GM12878 (cell line): ENCODE measurements around the gene ARL4D. TPM values are rescaled to one million over a fixed set of nuclear protein-coding genes. Genes with fewer than 3 reads are reported as not detected.

Experiments
- ATAC-seq: fragments of 200-7000 bp; cut with Tn5 transposase; 3 replicates; pipeline ENCODE4 v1.9.1; 2020; ENCODE audit warnings: mild to moderate bottlenecking, moderate library complexity
- BruUV-seq: library from RNA; stranded (reverse); fragments of 400-500 nt; replicated peaks from 2 replicates; lab custom pipeline; 2021; lab: Mats Ljungman, UMichigan
- CTCF ChIA-PET: fragments of 300-600 bp; sonication (Branson Sonifier 250); formaldehyde crosslinking; extraction: SDS; loops from one replicate; lab custom pipeline; 2021; ENCODE audit warnings: inconsistent platforms; lab: Yijun Ruan, JAX
- POLR2A ChIA-PET: fragments of 350-600 bp; formaldehyde crosslinking; extraction: SDS; loops from one replicate; lab custom pipeline; 2021; ENCODE audit warnings: inconsistent platforms; lab: Charles Lee
- RAD21 ChIA-PET: fragments of 300-600 bp; sonication (Branson Sonifier 250); formaldehyde crosslinking; loops from one replicate; lab custom pipeline; 2023; ENCODE audit warnings: antibody characterized with exemption; ENCODE audit not compliant: unreplicated experiment; lab: Charles Lee
- SMC1A ChIA-PET: fragments of 300-600 bp; sonication (Branson Sonifier 250); formaldehyde crosslinking; loops from one replicate; lab custom pipeline; 2023; ENCODE audit not compliant: unreplicated experiment, uncharacterized antibody; lab: Charles Lee
- DNase-seq: peaks from one replicate; pipeline ENCODE4 v3.0.0-alpha.2; 2011; ENCODE audit warnings: low read depth, low spot score
- FAIRE-seq: peaks from 3 replicates; lab custom pipeline; 2011; peaks lifted over from hg19 to GRCh38; lab: Jason Lieb, UNC
- H2AFZ ChIP-seq: 2 replicates; pipeline ENCODE4 v1.6.0; 2011; ENCODE audit warnings: low read depth, low read length, control low read depth; ENCODE audit not compliant: control insufficient read depth
- H3K27ac ChIP-seq: 2 replicates; pipeline ENCODE4 v1.5.1; 2011; ENCODE audit warnings: control low read depth; ENCODE audit not compliant: control insufficient read depth, insufficient read depth
- H3K27me3 ChIP-seq, 2 experiments: replicated peaks in 1 of 2; 2 replicates each; pipeline versions ENCODE4 v1.6.0 to v1.6.1; 2011; ENCODE audit warnings: low read length in 1 of 2; ENCODE audit not compliant: control insufficient read depth in 2 of 2, insufficient read depth in 2 of 2
- H3K36me3 ChIP-seq, 2 experiments: 2 replicates each; pipeline ENCODE4 v1.5.1; 2011; ENCODE audit warnings: low read length in 1 of 2; ENCODE audit not compliant: control insufficient read depth in 2 of 2, insufficient read depth in 2 of 2
- H3K4me1 ChIP-seq: 2 replicates; pipeline ENCODE4 v1.6.1; 2011; ENCODE audit warnings: mild to moderate bottlenecking, low read length, moderate library complexity, mixed read lengths; ENCODE audit not compliant: control insufficient read depth, insufficient read depth
- H3K4me2 ChIP-seq: 2 replicates; pipeline ENCODE4 v1.6.0; 2011; ENCODE audit warnings: control low read depth; ENCODE audit not compliant: control insufficient read depth, insufficient read depth
- H3K4me3 ChIP-seq: fragments of 200-600 bp; sonication (generic); 2 replicates; pipeline ENCODE4 v1.5.1; 2016
- H3K79me2 ChIP-seq: 2 replicates; pipeline ENCODE4 v1.6.0; 2011; ENCODE audit warnings: low read length; ENCODE audit not compliant: control insufficient read depth, insufficient read depth
- H3K9ac ChIP-seq: 2 replicates; pipeline ENCODE4 v1.8.0; 2011; ENCODE audit warnings: low read length, control low read depth, mixed read lengths; ENCODE audit not compliant: control insufficient read depth, insufficient read depth
- H3K9me3 ChIP-seq: replicated peaks from 3 replicates; pipeline ENCODE4 v1.5.1; 2011; ENCODE audit warnings: mild to moderate bottlenecking, low read length; ENCODE audit not compliant: control insufficient read depth, insufficient read depth
- H4K20me1 ChIP-seq: 2 replicates; pipeline ENCODE4 v1.6.0; 2011; ENCODE audit not compliant: control insufficient read depth, insufficient read depth
- BHLHE40 ChIP-seq, 2 experiments: fragments of 450-650 bp in 1 of 2; IDR thresholded peaks; 2 replicates each; pipeline ENCODE4 v1.6.1; 2011 to 2017; ENCODE audit warnings: low read depth in 2 of 2, borderline replicate concordance in 1 of 2, improper control_type of control experiment in 1 of 2, low read length in 1 of 2, mild to moderate bottlenecking in 1 of 2
- CHD2 ChIP-seq: IDR thresholded peaks from 2 replicates; pipeline ENCODE4 v1.6.1; 2011; ENCODE audit warnings: low read depth, low read length, improper control_type of control experiment, borderline replicate concordance
- CHD4 ChIP-seq: fragments of 200-600 bp; sonication (generic); IDR thresholded peaks from 2 replicates; pipeline ENCODE4 v1.6.1; 2016; ENCODE audit warnings: mild to moderate bottlenecking
- FOXM1 ChIP-seq: IDR thresholded peaks from 2 replicates; pipeline ENCODE4 v1.6.1; 2012; ENCODE audit warnings: low read depth, mild to moderate bottlenecking, inconsistent platforms, low read length, moderate library complexity
- GATAD2B ChIP-seq: fragments of 450-650 bp; conservative IDR thresholded peaks from 2 replicates; pipeline ENCODE4 v1.6.1; 2017; ENCODE audit warnings: low read depth, mild to moderate bottlenecking, moderate library complexity
- KAT2A ChIP-seq: conservative IDR thresholded peaks from 2 replicates; pipeline ENCODE4 v1.6.1; 2011; ENCODE audit warnings: low read depth, low read length; ENCODE audit not compliant: control insufficient read depth
- NR2C2 ChIP-seq: IDR thresholded peaks from 2 replicates; pipeline ENCODE4 v1.6.1; 2011; ENCODE audit warnings: borderline replicate concordance, low read depth; ENCODE audit not compliant: control insufficient read depth, insufficient read length
- NR2F1 ChIP-seq: fragments of 450-650 bp; conservative IDR thresholded peaks from 2 replicates; pipeline ENCODE4 v1.6.1; 2017; ENCODE audit warnings: mild to moderate bottlenecking
- PML ChIP-seq: IDR thresholded peaks from 2 replicates; pipeline ENCODE4 v1.6.1; 2012; ENCODE audit warnings: low read length, inconsistent platforms
- POU2F2 ChIP-seq: IDR thresholded peaks from 3 replicates; pipeline ENCODE4 v1.6.1; 2011; ENCODE audit warnings: low read depth, mild to moderate bottlenecking, low read length, borderline replicate concordance
- RELB ChIP-seq: fragments of 450-650 bp; IDR thresholded peaks from 2 replicates; pipeline ENCODE4 v1.6.1; 2017; ENCODE audit warnings: low read depth, mild to moderate bottlenecking, moderate library complexity
- SMAD5 ChIP-seq: IDR thresholded peaks from 2 replicates; pipeline ENCODE4 v1.6.1; 2016; ENCODE audit warnings: antibody characterized with exemption, low read depth
- SP1 ChIP-seq: IDR thresholded peaks from one replicate; pipeline ENCODE4 v1.6.1; 2011; ENCODE audit warnings: low read depth, low read length
- TCF3 ChIP-seq: IDR thresholded peaks from 2 replicates; pipeline ENCODE4 v1.6.1; 2012; ENCODE audit warnings: low read depth, mild to moderate bottlenecking, low read length, borderline replicate concordance; ENCODE audit not compliant: insufficient read depth
- ZNF24 ChIP-seq: fragments of 450-650 bp; IDR thresholded peaks from 2 replicates; pipeline ENCODE4 v1.6.1; 2017; ENCODE audit warnings: antibody characterized with exemption, mild to moderate bottlenecking
- ZNF274 ChIP-seq: IDR thresholded peaks from one replicate; pipeline ENCODE4 v1.8.0; 2011; ENCODE audit not compliant: insufficient read length, insufficient read depth
- WGBS: methylation state at CpG from one replicate; pipeline ENCODE4 v1.1.6; 2016; ENCODE audit warnings: low lambda C conversion rate; ENCODE audit not compliant: insufficient replicate concordance, insufficient coverage; ENCODE audit errors: missing lambda C conversion rate; 5-methylcytosine and 5-hydroxymethylcytosine counted together
- in situ Hi-C: fragments of 300-500 bp; cut with MboI; formaldehyde crosslinking; loops from 9 replicates; pipeline ENCODE4 v1.14.3; 2018; ENCODE audit warnings: mixed read lengths
- intact Hi-C: fragments of 100-400 bp; cut with micrococcal nuclease; formaldehyde crosslinking; loops from one replicate; pipeline ENCODE4 v1.14.2; 2022; ENCODE audit not compliant: unreplicated experiment
- polyA plus RNA-seq, 11 experiments: library from polyadenylated mRNA; depleted of rRNA in 4 of 11; unstranded in 6 of 11; stranded (reverse) in 5 of 11; fragments of >200 nt; fragmentation: Nextera tagmentation in 4 of 11; fragmentation: Illumina TruSeq in 1 of 11; extraction: Ambion mirVana in 4 of 11; extraction: Trizol in 1 of 11; gene quantifications; 1 replicate in 1 of 11; 2 replicates in 10 of 11; pipeline versions ENCODE4 v1.2.1 to v1.2.3, GENCODE V29; 2011 to 2016; ENCODE audit warnings: inconsistent platforms in 2 of 11, missing spikeins in 2 of 11, low read depth in 1 of 11
- total RNA-seq, 4 experiments: library from RNA; depleted of rRNA in 3 of 4; stranded (reverse); fragments of >200 nt in 3 of 4; fragmentation: Illumina TruSeq in 1 of 4; extraction: Trizol in 1 of 4; gene quantifications; 2 replicates each; pipeline versions ENCODE4 v1.2.1 to v1.2.3, GENCODE V29; 2013 to 2021
- TF ChIP-seq, protein P1 (sequence below): fragments of 450-650 bp; IDR thresholded peaks from 2 replicates; pipeline ENCODE4 v1.6.1; 2017; ENCODE audit warnings: borderline replicate concordance

ARL4D gene
- total and polyA plus RNA-seq, 10 of the 15 experiments (the other 5 are each of a cell fraction or from before 2014, with no cell fraction given) = 0.10 to 1.5 (median 0.75) TPM

GRCh38 chr17:43353393-43353792 is 45.4 kb upstream of the ARL4D start:
- Histone ChIP-seq H3K36me3 (peaks cover 0 to 4% of the 10 kb centered on the region in 2 experiments; a peak in 1 of 4 replicates), H2AFZ (no peak overlapping the region), H3K9ac (no peak overlapping the region), H3K27ac (no peak overlapping the region), H4K20me1 (no peaks in the 10 kb centered on the region), H3K79me2 (no peaks in the 10 kb centered on the region), H3K4me1 (no peaks in the 10 kb centered on the region), H3K4me3 (no peak overlapping the region), H3K27me3 (no peaks in the 10 kb centered on the region), H3K4me2 (no peak overlapping the region), H3K9me3 (peaks cover 14% of the 10 kb centered on the region)
- no peak for FAIRE-seq
- in situ Hi-C loops = loop anchor here (25.0 kb wide), 1 partner anchor 1666 kb away; the partner anchor contains the start of gene EIF1
- ChIA-PET SMC1A (no interaction called here), CTCF (interaction anchor here (0.6 to 2.3 kb wide), 3 partner anchors 11 to 413 kb away, joined by 3 to 5 read pairs (median 4); no protein-coding TSS in a partner anchor), RAD21 (no interaction called here), POLR2A (interaction anchor here (0.6 kb wide), 1 partner anchor 151 kb away, joined by 5 read pairs; no protein-coding TSS in a partner anchor)
- no peak for DNase-seq
- ATAC-seq = no peak
- intact Hi-C loops = no loop called here
- no TSS peak for BruUV-seq
- TF ChIP-seq RELB = no peak
- TF ChIP-seq CHD2 = no peak
- no peak for TF ChIP-seq GATAD2B
- no peak for TF ChIP-seq POU2F2
- no peak for TF ChIP-seq CHD4
- TF ChIP-seq KAT2A = no peak
- no peak for TF ChIP-seq FOXM1
- no peak for TF ChIP-seq ZNF274
- no peak for TF ChIP-seq NR2C2
- no peak for TF ChIP-seq TCF3
- no peak for TF ChIP-seq SMAD5
- no peak for TF ChIP-seq SP1
- TF ChIP-seq PML = no peak
- no peak for TF ChIP-seq ZNF24
- TF ChIP-seq, protein P1, sequence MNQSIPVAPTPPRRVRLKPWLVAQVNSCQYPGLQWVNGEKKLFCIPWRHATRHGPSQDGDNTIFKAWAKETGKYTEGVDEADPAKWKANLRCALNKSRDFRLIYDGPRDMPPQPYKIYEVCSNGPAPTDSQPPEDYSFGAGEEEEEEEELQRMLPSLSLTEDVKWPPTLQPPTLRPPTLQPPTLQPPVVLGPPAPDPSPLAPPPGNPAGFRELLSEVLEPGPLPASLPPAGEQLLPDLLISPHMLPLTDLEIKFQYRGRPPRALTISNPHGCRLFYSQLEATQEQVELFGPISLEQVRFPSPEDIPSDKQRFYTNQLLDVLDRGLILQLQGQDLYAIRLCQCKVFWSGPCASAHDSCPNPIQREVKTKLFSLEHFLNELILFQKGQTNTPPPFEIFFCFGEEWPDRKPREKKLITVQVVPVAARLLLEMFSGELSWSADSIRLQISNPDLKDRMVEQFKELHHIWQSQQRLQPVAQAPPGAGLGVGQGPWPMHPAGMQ = no peak
- no peak for TF ChIP-seq NR2F1
- TF ChIP-seq BHLHE40 (IDR thresholded peaks at IDR 0.05; ENCODE audit: borderline replicate concordance in 1 of 2, low read depth in 2 of 2, low read length in 1 of 2) = no peak
- WGBS = 58% methylated on average over 4 of the region's 4 CpGs
